AG10803 (cell line): ENCODE results near the gene RRP1B.
"Not testable (repeated sequence)": the region's sequence is repeated elsewhere in the genome, so short reads cannot be mapped to it uniquely, and the experiment has no call there.

Experiments used
- DNase-seq: peaks from one replicate; pipeline ENCODE4 v3.0.0; 2010; ENCODE audit warnings: low read depth
- H3K4me3 ChIP-seq: 2 replicates; pipeline ENCODE4 v1.5.1; 2011; ENCODE audit warnings: mild to moderate bottlenecking, low read length, control low read depth
- CTCF ChIP-seq: conservative IDR thresholded peaks from 2 replicates; pipeline ENCODE4 v1.5.1; 2011; ENCODE audit warnings: mild to moderate bottlenecking, low read length, control low read depth, inconsistent platforms

RRP1B gene

DNA sequence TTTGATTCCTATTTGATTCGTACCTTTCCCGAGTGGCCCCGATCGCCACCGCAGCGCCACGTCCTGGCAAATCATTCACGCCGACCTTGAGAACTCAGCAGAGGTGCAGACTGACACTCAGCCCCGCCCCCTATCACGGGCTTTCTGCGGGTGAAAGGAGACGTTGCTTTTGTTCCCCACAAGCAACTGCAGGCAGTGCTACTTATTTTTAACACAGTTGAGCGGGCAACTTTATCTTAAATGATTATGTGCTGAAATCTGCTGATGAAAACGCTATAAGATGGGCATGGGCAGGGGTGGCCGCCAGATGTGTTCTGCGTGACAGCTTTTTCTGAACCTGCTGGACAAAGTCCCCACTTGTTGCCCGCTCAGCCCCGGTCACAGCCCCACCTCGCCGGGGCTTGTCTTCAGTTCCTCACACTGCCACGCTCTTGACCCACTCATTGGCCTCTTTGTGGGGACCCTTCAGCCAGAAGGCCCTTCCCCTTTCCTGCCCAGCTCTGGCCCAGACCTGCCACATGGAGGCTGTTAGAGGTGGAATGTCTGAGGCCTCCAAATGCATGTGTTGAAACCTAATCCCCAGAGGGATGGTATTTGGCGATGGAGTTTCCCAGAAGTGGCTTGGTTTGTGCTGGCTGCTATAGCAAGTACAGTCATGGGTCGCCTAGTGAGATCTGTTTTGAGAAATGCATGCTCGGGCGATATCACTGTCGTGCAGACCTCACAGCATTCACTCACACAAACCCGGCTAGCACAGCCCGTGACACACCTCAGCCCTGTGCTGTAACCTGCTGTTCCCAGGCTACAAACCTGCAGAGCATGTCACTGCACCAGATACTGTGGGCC, 43.9 kb downstream of the RRP1B start:
- H3K4me3 ChIP-seq = no peak overlapping the region
- peak; percentile 92 for DNase-seq
- TF ChIP-seq CTCF = no peak

GRCh38 chr21:43707462-43707861, 48.1 kb downstream of the RRP1B start:
- TF ChIP-seq CTCF = no peak

DNA sequence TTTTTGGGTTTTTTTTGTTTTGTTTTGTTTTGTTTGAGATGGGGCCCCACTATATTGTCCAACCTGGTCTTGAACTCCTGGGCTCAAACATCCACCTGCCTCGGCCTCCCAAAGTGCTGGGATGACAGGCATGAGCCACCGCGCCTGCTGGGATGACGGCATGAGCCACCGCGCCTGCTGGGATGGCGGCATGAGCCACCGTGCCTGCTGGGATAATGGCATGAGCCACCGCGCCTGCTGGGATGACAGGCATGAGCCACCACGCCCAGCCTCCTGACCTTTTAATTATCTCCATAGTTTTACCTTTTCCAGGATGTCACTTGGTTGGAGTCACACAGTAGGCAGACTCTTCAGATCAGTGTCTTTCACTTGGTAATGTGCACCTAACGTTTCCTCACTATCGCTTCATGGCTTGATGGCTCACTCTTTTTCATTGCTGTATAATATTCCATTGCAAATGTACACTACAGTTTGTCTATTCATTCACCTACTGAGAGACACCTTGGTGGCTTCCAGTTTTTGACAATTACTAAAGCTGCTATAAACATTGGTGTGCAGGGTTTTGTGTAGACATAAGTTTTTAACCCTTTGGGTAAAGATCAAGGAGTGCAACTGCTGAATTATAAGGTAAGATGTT, 49.5 kb downstream of the RRP1B start:
- DNase-seq = no peak
- no peak overlapping the region for H3K4me3 ChIP-seq
- TF ChIP-seq CTCF = no peak

More at GRCh38 chr21:43707462-43707861, 48.1 kb downstream of the RRP1B start:
- DNase-seq = no peak
- H3K4me3 ChIP-seq = no peak overlapping the region

DNA sequence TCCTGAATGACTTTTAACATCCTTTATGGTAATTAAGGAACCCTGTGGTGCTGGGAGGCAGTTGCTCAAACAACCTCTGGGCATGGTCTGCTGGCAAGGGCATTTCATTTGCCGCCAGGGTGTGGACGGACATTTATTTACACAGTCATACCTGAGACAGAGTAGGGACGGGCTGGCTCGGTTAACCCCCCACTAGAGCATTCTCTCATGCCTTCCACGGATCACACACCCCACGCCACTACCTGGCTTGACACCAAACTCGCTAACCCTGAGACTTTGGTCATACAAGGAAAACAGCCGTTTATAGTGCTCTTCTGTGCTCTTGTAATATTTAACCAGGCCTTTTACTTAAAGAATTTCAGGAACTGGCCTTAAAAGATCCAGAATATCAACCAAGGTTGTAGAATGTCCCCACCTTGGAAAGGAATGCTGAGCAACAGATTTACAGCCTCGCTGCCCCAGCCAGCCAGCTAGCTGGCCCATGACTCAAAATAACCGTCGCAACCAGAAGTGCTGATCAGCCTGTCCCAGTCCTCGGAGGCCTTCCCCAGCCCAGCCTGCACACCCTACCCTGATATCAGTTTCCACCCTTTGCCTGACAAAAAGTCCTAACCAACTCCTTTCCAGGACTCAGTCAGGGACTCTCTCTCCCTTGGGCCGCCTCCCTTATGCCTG, 53.0 kb downstream of the RRP1B start:
- H3K4me3 ChIP-seq = no peak overlapping the region
- no peak for TF ChIP-seq CTCF

DNA sequence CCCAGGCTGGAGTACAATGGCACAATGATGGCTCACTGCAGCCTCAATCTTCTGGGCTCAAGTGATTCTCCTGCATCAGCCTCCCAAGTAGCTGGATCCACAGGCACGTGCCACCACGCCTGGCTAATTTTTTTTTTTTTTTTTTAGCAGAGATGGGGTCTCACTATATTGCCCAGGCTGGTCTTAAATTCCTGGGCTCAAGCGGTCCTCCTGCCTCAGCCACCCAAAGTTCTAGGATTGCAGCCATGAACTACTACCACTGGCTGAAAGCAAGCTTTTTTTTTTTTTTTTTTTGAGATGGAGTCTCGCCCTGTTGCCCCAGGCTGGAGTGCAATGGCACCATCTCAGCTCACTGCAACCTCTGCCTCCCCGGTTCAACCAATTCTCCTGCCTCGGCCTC, 53.8 kb downstream of the RRP1B start:
- DNase-seq, H3K4me3 ChIP-seq: not testable (repeated sequence)

More for the DNA sequence above, 53.0 kb downstream of the RRP1B start:
- DNase-seq = peak; percentile 73

DNA sequence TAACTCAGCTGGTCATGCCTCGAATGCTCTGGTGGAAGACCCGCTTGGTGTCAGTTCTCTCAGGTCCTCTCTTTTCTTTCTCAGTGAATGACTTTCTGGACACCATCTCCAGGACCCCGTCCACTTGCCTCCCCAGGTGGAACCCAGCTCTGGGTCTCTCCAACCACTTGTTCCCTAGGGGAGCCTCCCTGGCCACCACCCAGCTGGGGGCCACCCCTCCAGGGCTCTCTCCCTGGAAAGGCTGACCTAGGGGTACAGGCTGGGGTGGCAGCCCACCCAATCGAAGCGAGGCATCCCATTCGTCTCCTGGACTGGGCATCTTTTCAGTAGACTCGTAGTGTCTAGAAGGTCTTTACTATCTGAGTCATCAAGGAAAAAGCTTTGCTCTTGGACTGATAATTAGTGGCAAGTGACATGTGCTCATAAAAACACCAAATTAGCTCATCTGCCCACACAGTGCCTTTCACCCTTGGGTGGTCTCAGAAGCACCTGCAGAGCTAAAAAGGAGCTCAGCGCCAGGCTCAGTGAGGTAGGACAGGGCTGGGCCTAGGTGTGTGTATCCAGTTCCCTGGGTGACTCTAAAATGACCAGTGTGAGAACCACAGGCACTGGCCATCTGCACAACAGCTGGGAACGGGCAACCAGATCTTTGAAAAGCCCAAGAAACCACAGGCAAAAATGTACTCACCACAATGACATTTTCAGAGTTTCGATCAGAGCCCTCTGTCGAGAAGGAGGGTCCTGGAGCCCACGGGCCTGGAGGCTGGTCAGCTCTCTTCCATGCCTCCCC, 57.2 kb downstream of the RRP1B start:
- H3K4me3 ChIP-seq = no peak overlapping the region
- peak; percentile 82 for DNase-seq
- no peak for TF ChIP-seq CTCF
